ENCODE measurements around the gene CCDC68.

CCDC68 gene

DNA sequence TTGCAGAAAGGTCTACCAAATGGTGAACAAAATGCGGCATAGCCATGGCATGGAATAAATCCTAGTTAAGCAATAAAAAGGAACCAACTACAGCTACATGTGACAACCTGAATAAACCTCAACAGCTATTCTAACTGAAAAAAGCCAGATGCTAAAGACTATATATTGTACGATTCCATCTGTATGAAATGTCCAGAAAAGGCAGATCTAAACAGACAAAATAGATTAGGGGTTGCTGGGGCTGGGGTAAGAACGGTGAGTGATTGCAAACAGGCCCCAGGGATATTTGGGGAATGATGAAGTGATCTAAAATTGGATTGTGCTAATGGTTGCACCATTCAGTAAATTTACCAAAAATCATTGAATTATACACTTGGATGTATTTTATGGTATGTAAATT is 2.8 kb downstream of the CCDC68 start:
- TF ChIP-seq, protein P1, sequence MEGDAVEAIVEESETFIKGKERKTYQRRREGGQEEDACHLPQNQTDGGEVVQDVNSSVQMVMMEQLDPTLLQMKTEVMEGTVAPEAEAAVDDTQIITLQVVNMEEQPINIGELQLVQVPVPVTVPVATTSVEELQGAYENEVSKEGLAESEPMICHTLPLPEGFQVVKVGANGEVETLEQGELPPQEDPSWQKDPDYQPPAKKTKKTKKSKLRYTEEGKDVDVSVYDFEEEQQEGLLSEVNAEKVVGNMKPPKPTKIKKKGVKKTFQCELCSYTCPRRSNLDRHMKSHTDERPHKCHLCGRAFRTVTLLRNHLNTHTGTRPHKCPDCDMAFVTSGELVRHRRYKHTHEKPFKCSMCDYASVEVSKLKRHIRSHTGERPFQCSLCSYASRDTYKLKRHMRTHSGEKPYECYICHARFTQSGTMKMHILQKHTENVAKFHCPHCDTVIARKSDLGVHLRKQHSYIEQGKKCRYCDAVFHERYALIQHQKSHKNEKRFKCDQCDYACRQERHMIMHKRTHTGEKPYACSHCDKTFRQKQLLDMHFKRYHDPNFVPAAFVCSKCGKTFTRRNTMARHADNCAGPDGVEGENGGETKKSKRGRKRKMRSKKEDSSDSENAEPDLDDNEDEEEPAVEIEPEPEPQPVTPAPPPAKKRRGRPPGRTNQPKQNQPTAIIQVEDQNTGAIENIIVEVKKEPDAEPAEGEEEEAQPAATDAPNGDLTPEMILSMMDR (conservative IDR thresholded peaks at IDR 0.05; ENCODE audit: control insufficient read depth, insufficient read depth, low read depth, low read length): no peak
- H3K4me3 ChIP-seq (ENCODE audit: control insufficient read depth, low read depth, low read length): no peak overlapping the region
- DNase-seq (ENCODE audit: low read depth): no peak

DNA sequence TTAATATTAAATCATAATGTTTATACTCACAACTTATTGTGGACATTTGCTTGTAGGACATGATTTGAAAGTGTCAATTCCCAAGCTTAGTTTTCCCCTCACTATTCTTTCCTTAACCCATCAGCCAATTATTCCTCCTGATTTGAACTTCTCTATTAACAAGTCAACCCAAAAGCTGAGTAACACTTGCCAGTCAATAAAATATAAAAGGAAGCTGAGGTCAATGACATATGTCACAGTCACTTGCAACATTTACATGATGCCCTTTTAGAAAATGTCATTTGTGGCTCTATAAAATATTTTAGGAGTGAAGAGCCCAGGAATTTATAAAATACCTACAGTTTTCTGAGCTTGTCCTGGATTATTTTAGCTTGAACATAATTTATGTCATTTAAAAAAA is 7.2 kb downstream of the CCDC68 start:
- H3K4me3 ChIP-seq (ENCODE audit: control insufficient read depth, low read depth, low read length): no peak overlapping the region
- no peak for DNase-seq (ENCODE audit: low read depth)
- TF ChIP-seq, protein P1 (conservative IDR thresholded peaks at IDR 0.05; ENCODE audit: control insufficient read depth, insufficient read depth, low read depth, low read length): no peak

- TF ChIP-seq, protein P1 (conservative IDR thresholded peaks at IDR 0.05; ENCODE audit: control insufficient read depth, insufficient read depth, low read depth, low read length): no peak
- H3K4me3 ChIP-seq (ENCODE audit: control insufficient read depth, low read depth, low read length): no peak overlapping the region
- no peak for DNase-seq (ENCODE audit: low read depth)
These were observed 9.0 kb downstream of the CCDC68 start for GRCh38 chr18:54950221-54950620.

- no peak for DNase-seq (ENCODE audit: low read depth)
- H3K4me3 ChIP-seq (ENCODE audit: control insufficient read depth, low read depth, low read length): no peak overlapping the region
- TF ChIP-seq, protein P1 (conservative IDR thresholded peaks at IDR 0.05; ENCODE audit: control insufficient read depth, insufficient read depth, low read depth, low read length): no peak
These were observed 9.7 kb downstream of the CCDC68 start for GRCh38 chr18:54949588-54949987.

DNA sequence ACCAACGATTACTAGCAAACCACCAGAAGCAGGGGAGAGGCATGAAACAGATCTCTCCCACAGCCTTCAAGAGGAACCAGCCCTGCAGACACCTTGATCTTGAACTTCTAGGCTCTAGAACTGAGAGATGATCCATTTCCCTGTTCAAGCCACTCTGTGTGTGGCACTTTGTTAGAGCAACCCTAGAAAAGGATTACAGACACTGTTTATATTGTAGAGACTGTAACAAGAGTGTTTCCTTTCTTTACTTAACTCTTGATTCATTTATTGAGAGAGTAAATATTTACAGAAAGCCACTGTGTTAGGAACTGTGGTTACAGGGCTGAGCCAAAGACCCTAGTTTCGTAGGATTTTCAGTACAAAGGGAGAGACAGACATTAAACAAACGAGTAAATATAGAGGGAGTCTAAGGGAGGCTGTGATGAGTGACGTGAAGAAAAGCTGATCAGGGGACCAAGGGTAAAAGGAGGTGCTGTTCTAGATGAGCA is 10.9 kb downstream of the CCDC68 start:
- TF ChIP-seq, protein P1 (conservative IDR thresholded peaks at IDR 0.05; ENCODE audit: control insufficient read depth, insufficient read depth, low read depth, low read length): no peak
- H3K4me3 ChIP-seq (ENCODE audit: control insufficient read depth, low read depth, low read length): no peak overlapping the region
- DNase-seq (ENCODE audit: low read depth): no peak

GRCh38 chr18:54947091-54947490 is 12.2 kb downstream of the CCDC68 start:
- no peak overlapping the region for H3K4me3 ChIP-seq (ENCODE audit: control insufficient read depth, low read depth, low read length)
- TF ChIP-seq, protein P1 (conservative IDR thresholded peaks at IDR 0.05; ENCODE audit: control insufficient read depth, insufficient read depth, low read depth, low read length): no peak
- no peak for DNase-seq (ENCODE audit: low read depth)

GRCh38 chr18:54946149-54946581 is 13.1 kb downstream of the CCDC68 start:
- TF ChIP-seq, protein P1 (conservative IDR thresholded peaks at IDR 0.05; ENCODE audit: control insufficient read depth, insufficient read depth, low read depth, low read length): no peak
- no peak for DNase-seq (ENCODE audit: low read depth)
- no peak overlapping the region for H3K4me3 ChIP-seq (ENCODE audit: control insufficient read depth, low read depth, low read length)
